ENCODE data around the gene ACAN.

The ACAN gene

GRCh38 chr15:88872706-88873105 lies 69.5 kb downstream of the ACAN start:
- H3K4me3 ChIP-seq (ENCODE audit: low read depth, low read length), result no peak overlapping the region
- TF ChIP-seq CTCF (IDR thresholded peaks at IDR 0.05; ENCODE audit: borderline replicate concordance, insufficient read depth, low read depth, low read length), result no peak

- no peak for TF ChIP-seq CTCF (IDR thresholded peaks at IDR 0.05; ENCODE audit: borderline replicate concordance, insufficient read depth, low read depth, low read length)
- no peak overlapping the region for H3K4me3 ChIP-seq (ENCODE audit: low read depth, low read length)
These were observed 70.5 kb downstream of the ACAN start for GRCh38 chr15:88873786-88874185.

GRCh38 chr15:88874275-88874674 lies 71.0 kb downstream of the ACAN start:
- no peak for TF ChIP-seq CTCF (IDR thresholded peaks at IDR 0.05; ENCODE audit: borderline replicate concordance, insufficient read depth, low read depth, low read length)
- no peak overlapping the region for H3K4me3 ChIP-seq (ENCODE audit: low read depth, low read length)

- no peak overlapping the region for H3K4me3 ChIP-seq (ENCODE audit: low read depth, low read length)
- no peak for TF ChIP-seq CTCF (IDR thresholded peaks at IDR 0.05; ENCODE audit: borderline replicate concordance, insufficient read depth, low read depth, low read length)
These were observed 71.4 kb downstream of the ACAN start for GRCh38 chr15:88874684-88875083.

- H3K4me3 ChIP-seq (ENCODE audit: low read depth, low read length), result no peak overlapping the region
- no peak for TF ChIP-seq CTCF (IDR thresholded peaks at IDR 0.05; ENCODE audit: borderline replicate concordance, insufficient read depth, low read depth, low read length)
These were observed 73.3 kb downstream of the ACAN start for GRCh38 chr15:88876573-88876972.

GRCh38 chr15:88877415-88877814 lies 74.2 kb downstream of the ACAN start:
- TF ChIP-seq CTCF (IDR thresholded peaks at IDR 0.05; ENCODE audit: borderline replicate concordance, insufficient read depth, low read depth, low read length), result no peak
- no peak overlapping the region for H3K4me3 ChIP-seq (ENCODE audit: low read depth, low read length)

- no peak for TF ChIP-seq CTCF (IDR thresholded peaks at IDR 0.05; ENCODE audit: borderline replicate concordance, insufficient read depth, low read depth, low read length)
- H3K4me3 ChIP-seq (ENCODE audit: low read depth, low read length), result no peak overlapping the region
These were observed 74.7 kb downstream of the ACAN start for GRCh38 chr15:88877906-88878305.
